GM12892 (cell line): ENCODE measurements around the gene DCTN4.

ENCODE experiments used
- POLR2A ChIP-seq: IDR thresholded peaks from 2 replicates; pipeline ENCODE4 v1.6.1; 2011; ENCODE audit warnings: low read depth, low read length, control low read depth
- POLR2AphosphoS5 ChIP-seq: IDR thresholded peaks from 2 replicates; pipeline ENCODE4 v1.6.1; 2011; ENCODE audit warnings: low read depth, low read length, control low read depth

- TF ChIP-seq POLR2A, result no peak
- TF ChIP-seq POLR2AphosphoS5, result no peak
Observed at GRCh38 chr5:150674341-150674821, 84.4 kb downstream of the DCTN4 start.
